GM19043 (cell line): ENCODE data around the gene CXCL9.
"Not testable (repeated sequence)": the region's sequence is repeated elsewhere in the genome, so short reads cannot be mapped to it uniquely, and the experiment has no call there.

Source experiments
- ATAC-seq: cut with Tn5 transposase; IDR thresholded peaks from one replicate; pipeline ENCODE4 v1.9.1; 2021; ENCODE audit warnings: low read depth; ENCODE audit not compliant: unreplicated experiment

Gene CXCL9

DNA sequence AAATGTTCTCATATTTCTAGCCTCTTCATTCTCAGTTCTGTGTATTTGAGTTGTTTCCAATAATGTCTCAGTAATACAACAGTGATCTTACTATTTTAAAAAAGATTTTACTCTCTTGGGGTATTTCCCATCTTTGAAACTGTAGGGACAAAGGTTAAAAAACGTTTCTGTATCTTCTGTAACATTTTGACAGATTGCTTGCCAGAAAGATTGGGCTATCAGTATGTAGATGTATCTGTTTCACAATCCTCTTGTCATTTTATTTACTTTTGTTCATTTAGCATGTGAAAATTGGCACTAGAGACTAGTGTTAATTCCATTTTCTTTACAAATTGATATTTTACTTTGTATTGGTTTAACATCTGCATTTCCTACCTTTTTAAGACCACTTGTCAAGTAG lies 6.2 kb upstream of the CXCL9 start:
- ATAC-seq = no peak

DNA sequence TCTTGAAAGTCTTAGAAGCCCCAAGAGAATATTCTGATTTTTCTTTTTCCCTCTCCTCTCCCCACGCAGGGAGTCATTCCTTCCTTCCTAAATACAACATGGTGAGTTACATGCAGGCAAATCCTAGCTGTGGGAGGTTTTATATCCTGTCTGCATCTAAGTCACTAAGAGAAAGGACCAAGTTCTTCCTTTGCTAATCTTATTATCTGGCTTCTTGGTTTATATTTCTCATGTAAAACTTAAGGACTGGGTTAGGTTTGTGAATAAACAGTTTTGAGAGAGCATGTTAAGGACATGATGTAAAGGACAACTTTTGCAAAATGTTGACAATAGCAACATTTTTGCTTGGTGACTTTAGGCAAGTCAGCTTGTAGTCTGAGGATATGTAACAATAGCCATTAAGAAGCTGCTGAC lies 5.1 kb upstream of the CXCL9 start:
- ATAC-seq = no peak

DNA sequence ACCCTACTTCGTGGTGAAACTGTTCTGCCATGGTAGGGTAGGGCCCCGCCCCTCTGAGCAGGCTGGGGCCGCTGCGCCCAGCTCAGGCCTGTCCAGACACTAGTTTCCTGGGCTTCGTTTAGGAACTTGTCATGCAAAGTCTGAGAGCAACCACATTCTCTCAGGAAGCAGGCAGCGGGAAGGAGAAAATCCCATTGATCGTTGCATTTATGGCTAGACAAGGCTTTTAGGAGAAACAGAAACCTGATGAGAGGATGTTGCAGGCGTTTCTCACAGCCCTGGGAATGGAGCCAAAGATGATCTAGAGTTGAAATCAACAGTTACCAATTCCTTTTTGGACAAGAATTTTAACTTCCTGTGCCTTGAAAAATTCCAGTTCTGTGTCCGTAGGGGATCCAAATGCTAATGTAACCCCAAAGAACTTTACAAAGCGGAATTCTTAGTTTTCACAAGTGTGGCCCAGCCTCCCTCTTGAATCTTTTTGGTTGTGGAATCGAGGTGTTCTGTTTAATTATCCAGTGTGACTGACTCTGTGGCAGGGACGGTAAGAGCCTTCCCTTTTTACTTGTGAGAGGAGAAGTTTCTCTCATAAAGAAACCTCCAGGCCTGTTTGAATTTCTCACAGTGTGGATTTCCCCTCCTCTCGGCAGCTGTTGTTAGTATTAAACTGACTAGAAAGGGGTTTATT lies 4.5 kb upstream of the CXCL9 start:
- ATAC-seq = peak; percentile 75

DNA sequence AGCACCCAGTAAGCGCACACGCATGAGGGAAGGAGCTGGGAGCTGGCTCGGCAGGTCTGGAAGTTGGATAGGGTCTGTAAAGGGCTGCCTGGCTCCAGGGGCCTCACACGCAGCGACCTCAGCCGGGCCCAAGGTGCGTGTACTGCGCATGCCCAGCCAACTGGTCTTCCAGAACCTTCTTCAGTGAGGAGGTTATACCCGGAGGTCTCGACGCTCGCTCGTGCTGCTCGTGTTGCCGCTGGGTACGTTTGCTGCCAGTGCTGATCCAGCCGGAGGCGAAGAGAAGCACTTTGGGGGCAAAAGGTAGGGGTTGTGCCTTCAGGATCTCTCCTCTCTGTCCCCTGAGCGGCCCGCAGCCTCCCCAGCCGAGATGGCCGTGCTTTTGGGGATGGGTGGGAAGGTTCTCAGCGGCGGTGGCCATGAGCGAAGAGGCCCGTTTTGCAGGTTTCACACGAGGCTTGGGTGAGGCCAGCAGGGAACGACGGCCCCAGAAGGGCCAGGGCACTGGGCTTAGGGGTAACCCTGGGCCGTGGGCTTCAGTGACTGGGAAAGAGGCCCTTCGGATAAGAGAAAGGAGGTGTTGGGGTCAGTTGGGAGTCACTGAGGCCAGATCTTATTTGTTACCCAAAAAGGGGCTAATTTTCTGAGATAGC lies 3.8 kb upstream of the CXCL9 start:
- ATAC-seq = no peak

DNA sequence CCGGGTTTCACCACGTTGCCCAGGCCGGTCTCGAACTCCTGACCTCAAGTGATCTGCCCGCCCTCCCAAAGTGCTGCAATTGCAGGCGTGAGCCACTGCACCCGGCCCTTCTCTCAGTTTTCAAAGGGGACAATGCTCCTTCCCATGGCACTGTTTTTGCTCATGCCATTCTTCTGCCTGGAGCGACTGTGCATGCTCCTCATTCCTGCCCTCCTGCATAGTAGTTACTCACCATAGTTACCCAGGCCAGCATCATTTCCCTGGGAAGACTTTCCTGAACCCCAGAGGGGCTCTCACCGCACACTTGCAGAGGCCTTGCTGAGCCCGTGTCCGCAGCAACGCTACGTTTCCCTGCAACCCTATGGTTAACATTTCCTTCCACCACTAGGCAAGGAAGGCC lies 3.3 kb upstream of the CXCL9 start:
- no peak for ATAC-seq

DNA sequence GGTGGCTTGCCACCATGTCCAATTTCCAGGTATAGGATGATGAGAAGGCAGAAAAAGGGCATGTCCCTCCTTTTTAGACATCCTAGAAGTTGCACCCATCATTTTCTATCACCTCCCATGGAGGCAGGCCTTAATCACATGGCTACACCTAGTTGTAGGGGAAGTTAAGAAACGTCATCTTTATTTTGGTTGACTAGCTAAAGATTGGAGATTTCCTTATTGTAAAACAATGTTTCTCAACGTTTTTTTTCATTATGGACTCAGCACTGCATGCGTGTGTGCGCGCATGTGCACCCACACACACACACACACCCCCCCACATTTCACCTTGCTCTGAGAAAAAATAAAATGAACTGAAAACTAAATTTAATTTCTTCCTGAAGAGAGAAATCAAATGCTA lies 2.0 kb upstream of the CXCL9 start:
- ATAC-seq = no peak

DNA sequence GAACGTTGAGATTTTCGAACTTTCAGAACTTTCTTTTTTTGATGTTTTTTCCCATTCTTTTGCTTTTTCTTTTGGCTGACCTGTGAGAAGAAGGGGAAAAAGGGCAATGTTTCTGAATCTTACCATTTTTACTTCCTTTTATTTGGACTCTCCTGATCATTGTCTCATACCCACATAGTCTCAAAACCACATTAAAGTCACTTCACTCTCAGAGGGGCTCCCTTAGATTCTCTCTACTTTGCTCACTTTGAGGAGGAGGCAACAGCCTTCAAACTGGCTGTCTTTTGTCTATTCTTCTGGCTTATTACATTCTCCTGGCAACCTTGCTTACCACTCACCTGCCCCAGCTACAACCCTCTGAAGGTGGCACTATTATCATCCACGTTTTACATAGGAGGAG lies 3.7 kb downstream of the CXCL9 start:
- no peak for ATAC-seq

DNA sequence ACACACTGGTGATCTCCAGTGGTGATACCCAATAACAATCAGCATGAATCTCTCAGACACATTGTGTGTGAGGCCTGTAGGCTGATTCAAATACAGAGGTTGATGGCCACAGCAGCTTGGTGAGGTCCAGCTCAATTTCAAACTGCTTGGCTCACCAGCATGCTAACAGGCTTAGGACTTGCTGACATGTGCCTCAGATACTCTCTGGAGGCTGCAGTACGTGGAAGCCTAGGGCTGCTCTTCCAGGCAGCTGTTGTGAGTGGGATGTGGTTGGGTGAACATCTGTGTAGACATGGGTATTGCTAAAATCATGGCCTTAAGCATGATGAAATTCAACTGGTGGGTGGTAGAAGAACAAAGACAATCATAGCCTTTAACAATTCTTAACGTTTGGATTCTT lies 4.3 kb downstream of the CXCL9 start:
- no peak for ATAC-seq

DNA sequence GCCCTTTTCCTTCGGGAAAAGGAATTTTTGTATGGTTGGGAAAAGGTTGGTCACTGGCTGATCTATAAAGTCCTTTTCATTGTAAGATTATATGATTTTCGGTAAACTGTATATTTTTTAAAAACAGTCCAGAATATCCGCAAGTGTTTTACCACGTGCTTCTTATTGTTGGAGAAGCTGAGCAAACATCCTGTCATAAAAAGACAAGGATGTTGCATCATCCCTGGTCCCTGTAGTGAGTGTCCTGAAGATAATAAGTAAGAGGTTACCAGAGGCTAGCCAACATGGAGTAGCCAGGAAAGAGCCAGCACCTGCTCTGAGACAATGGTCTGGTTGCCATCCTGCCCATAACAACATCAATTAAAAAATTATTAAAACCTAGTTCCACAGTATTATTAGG lies 5.1 kb downstream of the CXCL9 start:
- ATAC-seq = no peak

DNA sequence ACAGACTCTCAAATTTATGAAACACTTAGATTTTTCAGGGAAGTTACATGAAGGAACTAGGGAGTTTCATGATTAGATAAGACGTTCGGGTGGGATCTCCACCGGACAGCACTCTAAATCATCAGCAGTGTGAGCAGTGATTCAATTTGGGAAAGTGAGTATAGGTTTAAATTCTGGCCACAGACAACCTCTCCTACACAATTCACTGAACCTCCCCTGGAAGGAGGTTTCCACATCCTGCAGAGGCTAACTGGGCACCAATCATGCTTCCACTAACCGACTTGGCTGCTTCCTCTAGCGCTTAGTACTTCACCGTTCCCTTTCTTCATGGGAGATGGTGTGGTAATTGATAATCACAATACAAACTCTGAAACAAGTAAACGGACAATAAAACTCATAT lies 5.6 kb downstream of the CXCL9 start:
- ATAC-seq = no peak

DNA sequence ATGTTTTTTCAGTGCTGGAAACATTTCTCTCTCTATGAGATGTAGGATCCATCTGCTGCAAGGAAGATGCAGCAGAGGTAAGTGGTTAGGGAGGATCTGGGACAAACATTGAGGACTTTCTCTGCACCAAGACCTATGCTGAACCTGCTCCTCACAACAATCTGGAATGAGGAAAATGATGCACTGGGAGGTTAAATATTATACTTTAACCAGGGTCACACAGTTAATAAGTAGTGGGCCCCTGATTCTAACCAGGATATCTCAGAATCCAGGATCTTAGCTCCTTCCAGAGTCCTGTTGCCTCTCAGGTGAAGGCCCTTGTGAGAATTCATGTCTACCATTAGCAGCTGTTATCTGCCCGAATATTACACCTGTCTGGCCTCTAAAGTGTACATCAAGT lies 7.0 kb downstream of the CXCL9 start:
- no peak for ATAC-seq

DNA sequence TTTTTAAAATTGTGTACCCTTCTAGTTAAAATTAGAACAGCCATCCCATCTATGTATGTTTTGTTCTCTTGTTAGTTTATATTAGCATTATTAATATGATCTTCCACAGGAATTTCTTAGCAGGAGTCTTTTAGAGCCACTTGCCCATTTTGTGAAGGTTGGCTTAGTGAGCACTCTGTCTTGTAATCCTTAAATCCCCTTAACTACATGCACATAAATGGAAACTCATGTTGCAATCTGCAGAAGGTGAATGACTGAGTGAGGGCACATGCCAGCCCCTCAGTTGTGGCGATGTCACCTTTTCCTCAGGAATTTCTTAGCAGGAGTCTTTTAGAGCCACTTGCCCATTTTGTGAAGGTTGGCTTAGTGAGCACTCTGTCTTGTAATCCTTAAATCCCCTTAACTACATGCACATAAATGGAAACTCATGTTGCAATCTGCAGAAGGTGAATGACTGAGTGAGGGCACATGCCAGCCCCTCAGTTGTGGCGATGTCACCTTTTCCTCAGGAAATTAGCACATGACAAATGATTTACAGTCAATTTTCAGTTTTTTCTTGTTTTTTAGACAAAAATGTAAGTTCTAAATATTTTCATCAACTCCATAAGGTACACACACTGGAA lies 8.7 kb downstream of the CXCL9 start:
- ATAC-seq = not testable (repeated sequence)

DNA sequence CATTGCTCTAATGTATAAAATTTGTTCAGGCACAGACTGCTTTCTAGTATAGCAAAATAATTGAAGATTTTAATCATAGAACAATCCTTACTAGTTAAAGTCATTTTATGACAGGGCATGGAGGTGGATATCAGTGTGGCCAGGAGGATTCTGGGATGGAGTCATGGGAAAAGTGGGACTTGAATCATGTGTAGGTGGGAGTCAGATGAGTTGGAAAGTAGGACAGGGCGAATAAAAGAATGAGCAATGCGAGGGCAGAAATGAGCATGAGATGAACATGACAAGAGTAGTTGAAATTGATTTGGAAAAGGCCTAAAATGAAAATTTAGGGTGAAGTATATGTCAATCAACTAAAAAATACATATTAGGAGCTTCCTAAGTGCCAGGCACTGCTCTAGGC lies 9.4 kb downstream of the CXCL9 start:
- ATAC-seq = no peak

DNA sequence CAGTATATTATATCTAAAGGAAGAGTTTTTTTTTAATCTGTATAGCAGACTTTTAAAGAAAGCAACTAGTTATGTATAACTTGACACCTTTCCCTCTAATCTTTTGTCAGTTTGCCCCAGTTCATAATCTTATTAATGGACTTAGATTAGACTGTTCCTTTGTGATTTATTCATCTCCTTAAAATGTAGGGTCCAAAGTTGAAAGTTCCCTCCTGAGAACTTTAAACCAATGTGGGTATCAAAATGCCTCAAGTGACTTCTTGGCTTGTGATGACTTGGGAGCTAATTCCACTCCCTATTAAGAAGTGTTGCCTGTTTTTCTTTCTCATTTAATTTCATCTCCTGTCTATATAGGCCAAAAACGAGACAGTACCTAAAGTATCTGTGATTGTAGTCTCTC lies 10.2 kb downstream of the CXCL9 start:
- no peak for ATAC-seq

DNA sequence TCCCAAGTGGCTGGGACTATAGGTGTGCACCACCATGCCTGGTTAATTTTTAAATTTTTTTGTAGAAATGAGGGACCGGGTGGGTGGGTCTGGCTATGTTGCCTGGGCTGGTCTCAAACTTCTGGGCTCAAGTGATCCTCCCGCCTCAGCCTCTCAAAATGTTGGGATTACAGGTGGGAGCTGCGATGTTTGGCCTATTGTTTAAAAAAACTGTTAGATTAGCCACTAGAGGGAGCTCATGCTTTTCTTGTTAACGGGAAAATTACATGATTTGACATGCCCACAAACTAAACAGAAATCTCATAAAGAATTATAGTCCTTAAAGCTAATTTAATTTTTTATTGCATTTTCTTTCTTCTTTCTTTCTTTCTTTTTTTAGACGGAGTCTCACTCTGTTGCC lies 11.6 kb downstream of the CXCL9 start:
- ATAC-seq = no peak

DNA sequence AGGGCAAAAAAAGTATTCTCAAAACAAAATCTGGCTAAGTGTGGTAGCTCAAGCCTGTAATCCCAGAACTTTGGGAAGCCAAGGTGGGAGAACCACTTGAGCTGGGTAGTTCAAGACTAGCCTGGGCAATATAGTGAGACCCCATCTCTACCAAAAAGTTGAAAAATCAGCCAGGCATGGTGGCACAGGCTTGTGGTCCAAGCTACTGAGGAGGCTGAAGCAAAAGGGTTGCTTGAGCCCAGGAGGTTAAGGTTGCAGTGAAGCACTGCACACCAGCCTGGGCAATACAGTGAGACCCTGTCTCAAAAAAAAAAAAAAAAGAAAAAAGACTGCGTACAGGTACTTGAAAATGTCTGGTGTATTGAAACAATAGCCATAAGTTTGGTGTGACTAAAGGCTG lies 14.8 kb downstream of the CXCL9 start:
- no peak for ATAC-seq

DNA sequence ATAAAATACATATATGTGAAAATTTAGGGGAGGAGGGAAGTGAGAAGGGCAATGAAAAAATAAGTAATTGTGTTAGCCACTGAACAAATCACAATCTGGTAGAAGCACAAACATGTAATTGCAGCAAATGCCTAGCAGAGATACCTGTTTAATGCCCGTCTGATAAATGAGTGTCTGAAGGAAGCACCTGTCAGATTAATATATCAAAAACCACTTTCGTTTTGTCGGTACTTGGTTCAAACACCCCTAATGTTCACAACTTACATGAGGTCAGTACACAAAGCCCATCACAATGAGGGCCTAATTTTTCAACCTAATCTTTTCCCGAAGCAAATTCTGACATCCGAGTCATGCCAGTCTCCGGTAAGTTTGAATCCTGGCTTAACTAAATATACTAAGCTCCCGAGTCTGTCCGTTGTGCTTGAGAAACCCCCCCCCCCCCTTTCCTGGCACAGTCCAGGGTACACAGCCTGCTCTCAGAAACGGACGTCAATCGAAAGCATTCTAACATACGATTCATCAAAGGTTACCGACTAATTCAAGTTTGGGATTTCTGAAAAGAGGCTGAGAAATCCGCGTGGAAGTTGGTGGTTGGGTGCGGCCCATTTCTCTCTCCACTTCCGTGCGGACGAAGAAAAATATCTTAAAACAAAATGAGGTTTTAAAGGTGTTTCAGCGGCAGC lies 17.3 kb downstream of the CXCL9 start:
- no peak for ATAC-seq

DNA sequence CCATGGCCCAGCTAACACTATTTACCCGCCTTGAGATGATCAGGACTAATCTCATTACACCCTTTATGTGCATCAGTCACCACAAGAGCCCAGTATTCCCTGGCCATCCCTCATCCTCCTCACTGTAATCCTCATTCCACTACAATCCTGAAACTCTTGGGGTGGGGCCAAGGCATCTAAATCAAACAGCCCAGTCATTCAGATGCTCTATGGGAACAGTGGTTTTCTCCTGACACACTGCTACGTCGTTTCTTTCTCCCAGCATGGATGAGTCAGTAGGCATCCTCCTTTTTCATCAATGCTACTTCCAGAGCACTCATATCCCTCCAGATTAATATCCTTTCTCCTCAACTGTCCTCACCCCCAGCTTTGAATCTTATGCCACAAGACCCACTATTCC lies 22.2 kb downstream of the CXCL9 start:
- ATAC-seq = no peak

DNA sequence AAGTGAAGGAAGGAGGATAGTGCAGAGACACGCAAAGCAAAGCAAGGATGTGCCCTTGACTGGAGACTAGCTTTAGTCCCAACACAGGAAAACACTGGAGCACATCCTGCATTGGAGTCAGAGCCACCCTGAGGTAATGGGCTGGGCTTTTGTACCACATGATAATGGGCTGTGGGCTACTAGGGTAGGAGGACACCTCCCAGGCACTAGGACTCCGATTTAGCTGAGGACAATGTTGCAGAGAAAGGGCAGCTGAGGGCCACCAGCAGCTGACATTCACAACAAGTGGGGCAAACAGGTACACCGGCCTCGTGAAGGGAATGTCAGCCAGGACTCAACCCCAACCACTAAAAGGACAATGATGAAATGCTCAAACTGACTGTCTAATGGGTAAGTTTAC lies 26.7 kb downstream of the CXCL9 start:
- no peak for ATAC-seq

DNA sequence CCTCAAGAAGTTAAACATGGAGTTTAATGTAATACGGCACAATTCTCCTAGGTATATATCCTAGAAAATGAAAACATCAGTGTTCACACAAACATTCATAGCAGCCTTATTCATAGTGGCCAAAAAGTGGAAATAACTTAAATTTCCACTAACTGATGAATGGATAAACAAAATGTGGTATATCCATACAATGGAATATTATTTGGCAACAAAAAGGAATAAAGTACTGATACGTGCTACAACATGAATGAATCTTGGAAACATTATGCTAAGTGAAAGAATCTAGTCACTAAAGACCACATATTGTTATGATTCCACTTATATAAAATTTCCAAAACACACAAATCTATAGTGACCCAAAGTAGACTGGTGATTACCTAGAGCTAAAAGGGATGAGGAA lies 31.1 kb downstream of the CXCL9 start:
- ATAC-seq = no peak

DNA sequence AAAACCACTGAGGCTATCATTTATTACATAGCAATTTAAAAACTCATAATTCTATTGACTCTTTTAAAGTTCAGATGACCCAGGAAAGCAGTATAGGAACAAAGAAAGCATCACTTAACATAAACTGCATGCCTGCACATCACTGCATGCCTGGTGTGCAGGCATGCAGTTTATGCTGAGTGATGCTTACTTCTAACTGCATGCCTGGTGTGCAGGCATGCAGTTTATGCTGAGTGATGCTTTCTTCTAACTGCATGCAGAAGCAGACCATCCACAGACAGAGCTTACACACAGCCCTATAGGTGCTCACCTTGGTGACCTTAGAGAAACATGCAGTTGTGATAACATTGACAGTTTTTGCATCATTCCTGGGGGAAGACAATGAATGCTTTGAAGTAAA lies 33.5 kb downstream of the CXCL9 start:
- no peak for ATAC-seq

DNA sequence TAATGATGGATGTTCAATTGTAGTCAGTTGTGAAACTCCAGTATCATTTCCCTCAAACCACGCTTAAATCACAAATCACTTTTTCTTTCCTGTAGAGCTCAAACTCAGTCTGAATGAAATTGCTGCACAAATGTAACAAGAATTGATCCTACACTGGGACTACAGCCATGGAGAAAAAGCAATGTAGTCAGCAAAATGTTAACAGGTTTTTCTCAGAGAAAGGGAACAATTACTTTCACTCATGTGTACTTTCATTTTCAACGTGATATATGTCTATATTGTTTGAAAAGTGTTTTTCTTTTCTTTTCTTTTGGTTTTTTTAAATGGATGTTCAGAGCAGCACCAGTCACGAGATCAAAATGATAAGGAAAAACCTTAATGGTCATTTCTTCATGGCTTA lies 39.2 kb downstream of the CXCL9 start:
- no peak for ATAC-seq
